Amniotic epithelial cell (primary cell): ENCODE results near the gene TBC1D22B.

Experiments
- DNase-seq: peaks from one replicate; pipeline ENCODE4 v3.0.0-alpha.2; 2010; ENCODE audit warnings: low read depth

Gene TBC1D22B

DNA sequence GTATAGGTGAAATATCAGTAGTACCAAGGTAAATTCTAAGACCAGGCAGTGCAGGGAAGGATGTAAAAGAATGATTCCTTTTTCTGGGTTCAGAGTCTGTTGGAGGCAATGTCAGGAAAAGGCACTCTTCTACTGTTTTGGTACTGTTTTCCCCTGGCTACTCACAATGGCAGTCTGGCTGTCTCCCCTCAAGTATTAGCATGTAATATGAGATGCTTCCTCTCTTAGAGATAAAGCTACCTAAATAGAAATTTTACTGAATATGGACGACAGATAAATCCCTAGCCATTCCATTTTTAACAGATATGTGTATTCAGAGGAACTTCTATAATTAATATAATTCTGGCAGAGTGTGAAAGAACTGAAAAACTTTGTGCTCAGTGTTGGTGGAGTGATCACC is 99.7 kb downstream of the TBC1D22B start:
- DNase-seq: no peak

DNA sequence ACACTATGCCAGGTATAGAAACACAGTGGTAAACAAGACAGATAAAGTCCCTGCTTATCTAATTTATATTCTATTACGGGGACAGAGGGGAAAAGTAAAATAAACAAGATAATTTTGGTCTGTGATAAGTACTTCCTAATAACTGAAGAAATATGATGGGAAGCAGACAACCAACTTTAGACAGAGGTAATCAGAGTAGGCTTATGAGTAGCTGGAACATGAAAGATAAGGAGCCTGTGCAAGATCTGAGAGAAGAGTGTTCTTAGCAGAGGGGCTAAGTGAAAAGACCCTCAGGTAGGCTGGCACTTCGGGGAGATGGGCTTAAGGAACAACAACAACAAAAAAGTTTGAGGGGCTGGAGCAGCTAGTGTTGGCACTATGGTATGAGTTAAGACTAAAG is 100.3 kb downstream of the TBC1D22B start:
- no peak for DNase-seq

DNA sequence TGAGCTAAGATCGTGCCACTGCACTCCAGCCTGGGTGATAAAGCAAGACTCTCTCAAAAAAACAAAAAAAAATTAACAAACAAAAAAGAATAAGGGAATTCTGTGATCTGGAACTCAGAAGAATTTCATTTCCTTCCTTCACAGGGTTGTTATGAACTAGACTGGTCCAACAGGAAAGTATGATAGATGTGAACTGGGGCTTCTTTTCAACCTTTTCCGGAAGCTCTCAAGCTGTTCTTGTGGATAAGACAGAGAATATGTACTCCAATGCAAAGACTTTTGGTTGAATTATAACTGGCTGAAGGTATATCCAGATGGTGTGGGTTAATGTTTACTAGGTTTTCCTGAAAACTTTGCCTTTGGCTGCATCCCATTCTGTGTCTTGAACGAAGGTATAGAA is 101.5 kb downstream of the TBC1D22B start:
- no peak for DNase-seq

GRCh38 chr6:37362101-37362828 is 104.7 kb downstream of the TBC1D22B start:
- peak; percentile 12 for DNase-seq

- DNase-seq: peak; percentile 17
Measured at GRCh38 chr6:37365791-37366190, 108.2 kb downstream of the TBC1D22B start.

- peak; percentile 11 for DNase-seq
Measured at GRCh38 chr6:37366910-37367309, 109.3 kb downstream of the TBC1D22B start.

DNA sequence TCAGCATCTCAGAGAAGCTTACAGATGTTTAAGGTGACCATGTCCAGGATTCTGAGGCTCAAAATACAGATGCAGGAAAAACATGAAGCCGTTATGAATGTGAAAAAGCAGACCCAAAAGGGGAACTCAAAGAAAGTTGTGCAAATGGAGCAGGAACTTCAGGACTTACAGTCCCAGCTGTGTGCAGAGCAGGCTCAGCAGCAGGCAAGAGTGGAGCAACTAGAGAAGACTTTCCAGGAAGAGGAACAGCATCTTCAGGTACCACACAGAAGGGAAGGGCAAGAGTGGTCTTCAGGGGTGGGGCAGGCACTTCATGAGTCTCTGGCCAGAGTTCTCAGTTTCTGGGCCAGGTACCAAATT is 111.4 kb downstream of the TBC1D22B start:
- DNase-seq: no peak

DNA sequence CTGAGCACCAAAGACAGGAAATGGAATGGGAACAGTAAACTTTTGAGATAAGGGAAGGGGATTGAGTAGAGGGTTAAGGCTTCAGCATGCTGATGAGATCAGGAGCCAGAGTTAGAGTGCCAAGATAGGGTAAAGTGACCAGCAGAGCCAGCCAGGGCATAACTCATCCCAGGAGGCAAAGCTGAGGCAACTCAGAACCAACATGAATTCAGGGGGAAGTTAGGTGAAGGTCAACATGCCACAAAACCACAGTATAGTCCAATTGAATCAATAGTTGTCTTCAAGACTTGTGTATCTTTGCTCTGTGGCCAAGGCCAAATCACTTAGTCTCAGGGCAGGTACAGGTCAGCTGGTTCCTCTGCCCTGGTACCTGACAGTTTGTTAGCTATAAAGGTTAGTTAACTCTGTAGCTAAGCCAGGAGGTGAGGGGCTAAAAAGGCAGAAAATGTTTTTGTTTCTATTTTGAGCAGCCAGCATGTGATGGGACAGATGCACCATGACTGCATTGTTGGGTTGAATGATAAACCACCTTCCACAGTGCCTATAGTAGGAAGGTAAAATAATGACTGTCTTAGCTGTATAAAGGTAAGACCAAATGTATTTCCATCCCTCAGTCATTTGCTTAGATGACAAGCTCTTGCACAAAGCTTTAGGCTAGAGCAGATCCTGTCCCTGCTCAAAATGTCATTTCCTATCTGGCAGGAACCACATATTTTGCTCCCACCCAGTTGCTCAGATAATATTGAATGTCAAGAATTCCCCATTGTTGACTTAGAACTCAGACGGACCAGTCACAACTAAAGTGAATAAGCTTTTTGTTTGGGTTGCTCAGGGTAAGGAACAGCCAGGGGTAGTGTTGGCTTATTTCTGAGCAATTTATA is 112.0 kb downstream of the TBC1D22B start:
- DNase-seq: no peak

GRCh38 chr6:37371154-37372083 is 113.8 kb downstream of the TBC1D22B start:
- no peak for DNase-seq

GRCh38 chr6:37372116-37372515 is 114.5 kb downstream of the TBC1D22B start:
- DNase-seq: no peak

GRCh38 chr6:37373822-37374471 is 116.4 kb downstream of the TBC1D22B start:
- no peak for DNase-seq

DNA sequence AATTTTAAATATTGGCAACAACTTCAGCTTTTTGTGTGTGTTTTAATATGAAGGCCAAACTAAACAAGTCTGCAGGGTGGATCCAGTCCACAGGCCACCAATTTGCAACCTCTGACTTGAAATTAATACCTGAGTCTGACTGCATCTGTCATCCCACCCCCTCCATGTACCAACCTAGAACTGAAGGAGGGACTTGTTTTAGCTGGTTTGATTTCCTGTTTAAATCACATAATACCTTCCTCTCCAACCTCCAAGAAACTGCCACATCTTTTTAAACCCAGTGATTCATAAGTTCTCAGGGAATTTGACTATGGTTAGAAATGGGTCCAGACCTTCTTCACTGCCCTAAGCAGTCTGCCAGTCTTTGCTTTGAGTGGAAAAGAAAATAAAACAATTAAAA is 117.8 kb downstream of the TBC1D22B start:
- no peak for DNase-seq

DNA sequence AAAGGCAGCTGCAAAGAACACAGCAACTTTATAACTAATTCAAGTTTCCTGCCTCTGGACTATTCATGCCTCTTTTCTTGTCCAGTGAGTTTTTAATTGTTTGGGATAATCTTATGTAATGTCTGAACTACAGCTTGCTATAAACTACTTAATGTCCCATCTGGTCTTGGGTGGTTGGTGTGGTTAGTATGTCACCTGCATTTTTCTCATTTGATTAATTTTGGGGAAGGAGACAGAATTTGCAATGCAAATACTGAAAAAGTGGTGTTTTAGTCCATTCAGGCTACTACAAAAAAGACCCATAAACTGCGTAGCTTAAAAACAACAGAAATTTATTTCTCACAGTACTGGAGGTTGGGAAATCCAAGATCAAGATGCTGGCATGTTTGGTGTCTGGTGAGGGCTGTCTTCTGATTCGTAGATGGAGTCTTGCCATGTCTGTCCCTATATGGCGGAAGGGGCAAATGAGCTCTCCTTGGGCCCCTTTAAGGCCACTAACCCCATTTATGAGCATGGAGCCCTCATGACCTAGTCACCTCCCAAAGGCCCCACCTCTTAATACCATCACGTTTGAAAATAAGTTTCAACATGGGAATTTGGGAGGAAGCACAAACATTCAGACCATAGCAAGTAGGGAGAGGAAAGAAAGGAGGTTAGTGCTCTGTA is 118.6 kb downstream of the TBC1D22B start:
- DNase-seq: no peak

GRCh38 chr6:37381579-37381978 is 124.0 kb downstream of the TBC1D22B start:
- peak; percentile 71 for DNase-seq
